Calu3 (cell line): ENCODE results near the gene MYOCD. TPM values are rescaled to one million over a fixed set of nuclear protein-coding genes. Genes with fewer than 3 reads are reported as not detected.

Source experiments
- BruUV-seq: library from RNA; stranded (reverse); fragments of 400-500 nt; replicated peaks from 2 replicates; lab custom pipeline; 2021; lab: Mats Ljungman, UMichigan
- CTCF ChIA-PET: fragments of 300-600 bp; sonication (Branson Sonifier 250); formaldehyde crosslinking; loops from one replicate; lab custom pipeline; 2022; ENCODE audit warnings: antibody characterized with exemption; lab: Charles Lee
- DNase-seq: peaks from one replicate; pipeline ENCODE4 v3.0.0; 2022
- H3K27ac Mint-ChIP-seq: one replicate; pipeline ENCODE4 v1.8.0; 2022; ENCODE audit warnings: mixed read lengths; ENCODE audit not compliant: unreplicated experiment
- H3K27me3 Mint-ChIP-seq: one replicate; pipeline ENCODE4 v1.8.0; 2022; ENCODE audit warnings: mixed read lengths; ENCODE audit not compliant: unreplicated experiment
- H3K36me3 Mint-ChIP-seq: one replicate; pipeline ENCODE4 v1.8.0; 2022; ENCODE audit warnings: mild to moderate bottlenecking, moderate library complexity, mixed read lengths; ENCODE audit not compliant: insufficient read depth, unreplicated experiment
- H3K4me1 Mint-ChIP-seq: one replicate; pipeline ENCODE4 v1.8.0; 2022; ENCODE audit warnings: mild to moderate bottlenecking, low read depth, mixed read lengths; ENCODE audit not compliant: unreplicated experiment
- H3K4me3 Mint-ChIP-seq: one replicate; pipeline ENCODE4 v1.8.0; 2022; ENCODE audit warnings: mild to moderate bottlenecking, low read depth, moderate library complexity, mixed read lengths; ENCODE audit not compliant: unreplicated experiment
- H3K9me3 Mint-ChIP-seq: one replicate; pipeline ENCODE4 v1.8.0; 2022; ENCODE audit warnings: low read depth, mixed read lengths; ENCODE audit not compliant: unreplicated experiment
- CTCF ChIP-seq: fragments of 200-600 bp; IDR thresholded peaks from one replicate; pipeline ENCODE4 v1.8.0; 2022; ENCODE audit warnings: antibody characterized with exemption; ENCODE audit not compliant: unreplicated experiment
- intact Hi-C: fragments of 100-400 bp; cut with micrococcal nuclease; formaldehyde crosslinking; loops from one replicate; pipeline ENCODE4 v1.10.0; 2022; ENCODE audit not compliant: unreplicated experiment
- total RNA-seq: library from RNA; stranded (reverse); gene quantifications from 2 replicates; pipeline ENCODE4 v1.2.3, GENCODE V29; 2022

MYOCD gene
- total RNA-seq, 1 experiment from 2014 or later = not detected

- CTCF ChIA-PET = no interaction called here
- no TSS peak for BruUV-seq
- Mint-ChIP-seq H3K9me3 (peaks cover 2% of the 10 kb centered on the region), H3K36me3 (no peaks in the 10 kb centered on the region), H3K4me3 (no peak overlapping the region), H3K4me1 (peaks cover 14% of the 10 kb centered on the region), H3K27me3 (no peaks in the 10 kb centered on the region), H3K27ac (no peak overlapping the region)
- no peak for TF ChIP-seq CTCF
- no peak for DNase-seq
- intact Hi-C loops = no loop called here
Measured at GRCh38 chr17:12624211-12624610, 41.5 kb upstream of the MYOCD start.

GRCh38 chr17:12625092-12625491 lies 40.6 kb upstream of the MYOCD start:
- no peaks in the 10 kb centered on the region for H3K36me3 Mint-ChIP-seq
- no peaks in the 10 kb centered on the region for H3K27me3 Mint-ChIP-seq
- no peak for DNase-seq
- no TSS peak for BruUV-seq
- intact Hi-C loops = no loop called here
- peaks cover 2% of the 10 kb centered on the region for H3K9me3 Mint-ChIP-seq
- CTCF ChIA-PET = no interaction called here
- no peak overlapping the region for H3K27ac Mint-ChIP-seq
- H3K4me3 Mint-ChIP-seq = no peak overlapping the region
- peaks cover 14% of the 10 kb centered on the region for H3K4me1 Mint-ChIP-seq
- TF ChIP-seq CTCF = no peak

- H3K27ac Mint-ChIP-seq = peak overlapping the region; percentile 55
Measured at GRCh38 chr17:12627177-12627629, 38.5 kb upstream of the MYOCD start.

GRCh38 chr17:12627781-12628451 lies 37.8 kb upstream of the MYOCD start:
- Mint-ChIP-seq H3K27me3 (no peaks in the 10 kb centered on the region), H3K4me3 (no peak overlapping the region), H3K36me3 (no peaks in the 10 kb centered on the region), H3K9me3 (peaks cover 2% of the 10 kb centered on the region), H3K4me1 (peaks cover 27% of the 10 kb centered on the region), H3K27ac (peak overlapping the region; percentile 55)
- CTCF ChIA-PET = interaction anchor here (1.1 to 1.5 kb wide), 2 partner anchors 114 to 631 kb away, joined by 3 to 6 read pairs; partner anchors contain the start of gene ZNF18
- BruUV-seq = no TSS peak
- no peak for DNase-seq
- TF ChIP-seq CTCF = no peak
- intact Hi-C loops = no loop called here

More at GRCh38 chr17:12627177-12627629, 38.5 kb upstream of the MYOCD start:
- peak; percentile 40 for DNase-seq
- H3K4me3 Mint-ChIP-seq = no peak overlapping the region
- no peak for TF ChIP-seq CTCF
- no peaks in the 10 kb centered on the region for H3K36me3 Mint-ChIP-seq
- peaks cover 2% of the 10 kb centered on the region for H3K9me3 Mint-ChIP-seq
- CTCF ChIA-PET = interaction anchor here (1.1 to 1.5 kb wide), 2 partner anchors 115 to 630 kb away, joined by 3 to 6 read pairs; partner anchors contain the start of gene ZNF18
- H3K4me1 Mint-ChIP-seq = peaks cover 27% of the 10 kb centered on the region
- H3K27me3 Mint-ChIP-seq = no peaks in the 10 kb centered on the region
- no TSS peak for BruUV-seq
- intact Hi-C loops = no loop called here
